Liver (tissue), 9 donors: ENCODE data around the gene ANAPC7. TPM values are rescaled to one million over a fixed set of nuclear protein-coding genes. Genes with fewer than 3 reads are reported as not detected.
"Not testable (repeated sequence)": the region's sequence is repeated elsewhere in the genome, so short reads cannot be mapped to it uniquely, and the experiment has no call there.

ENCODE experiments used
- DNase-seq: peaks from one replicate; pipeline ENCODE4 v3.0.0-alpha.2; 2017; ENCODE audit warnings: low spot score
- H3K27ac ChIP-seq, 2 donors: one replicate each; pipeline ENCODE4 v1.7.0; 2013; ENCODE audit warnings: inconsistent platforms in 2 of 2, low read length in 2 of 2, control low read depth in 1 of 2, low read depth in 1 of 2, mild to moderate bottlenecking in 1 of 2
- H3K27me3 ChIP-seq, 4 donors: one replicate each; pipeline versions ENCODE4 v1.6.1 to v1.7.0; 2013; ENCODE audit warnings: low read length in 3 of 4, inconsistent platforms in 1 of 4, mild to moderate bottlenecking in 1 of 4, moderate library complexity in 1 of 4; ENCODE audit not compliant: control insufficient read depth in 4 of 4, insufficient read depth in 4 of 4
- H3K36me3 ChIP-seq, 4 donors: one replicate each; pipeline versions ENCODE4 v1.6.1 to v1.7.0; 2013; ENCODE audit warnings: low read length in 3 of 4, mild to moderate bottlenecking in 3 of 4, low read depth in 1 of 4, moderate library complexity in 1 of 4; ENCODE audit not compliant: control insufficient read depth in 4 of 4, insufficient read depth in 3 of 4
- H3K4me1 ChIP-seq, 4 donors: one replicate each; pipeline versions ENCODE4 v1.6.1 to v1.7.0; 2013; ENCODE audit warnings: low read length in 3 of 4, mild to moderate bottlenecking in 3 of 4, moderate library complexity in 1 of 4; ENCODE audit not compliant: control insufficient read depth in 4 of 4, insufficient read depth in 4 of 4
- H3K4me3 ChIP-seq, 3 donors: one replicate each; pipeline versions ENCODE4 v1.6.1 to v1.7.0; 2013; ENCODE audit warnings: low read length in 3 of 3, control low read depth in 1 of 3, low read depth in 1 of 3, mild to moderate bottlenecking in 1 of 3
- H3K9ac ChIP-seq, 2 donors: one replicate each; pipeline ENCODE4 v1.7.0; 2013; ENCODE audit warnings: low read length in 2 of 2, mild to moderate bottlenecking in 2 of 2, moderate library complexity in 2 of 2, control low read depth in 1 of 2, low read depth in 1 of 2
- H3K9me3 ChIP-seq, 4 donors: one replicate each; pipeline versions ENCODE4 v1.6.1 to v1.7.0; 2013; ENCODE audit warnings: low read length in 3 of 4; ENCODE audit not compliant: control insufficient read depth in 4 of 4
- FOXA1 ChIP-seq: IDR thresholded peaks from 2 replicates; pipeline ENCODE4 v1.6.1; 2016; ENCODE audit warnings: antibody characterized with exemption
- FOXA2 ChIP-seq: IDR thresholded peaks from 2 replicates; pipeline ENCODE4 v1.6.1; 2016; ENCODE audit warnings: antibody characterized with exemption
- HNF4A ChIP-seq, 2 donors: conservative IDR thresholded peaks; 2 replicates each; pipeline ENCODE4 v1.6.1; 2016; ENCODE audit warnings: antibody characterized with exemption in 2 of 2, mild to moderate bottlenecking in 2 of 2
- JUND ChIP-seq, 2 donors: IDR thresholded peaks; 2 replicates each; pipeline ENCODE4 v1.6.1; 2016; ENCODE audit warnings: antibody characterized with exemption in 2 of 2
- NR2F2 ChIP-seq: IDR thresholded peaks from 2 replicates; pipeline ENCODE4 v1.6.1; 2016; ENCODE audit warnings: antibody characterized with exemption
- RAD21 ChIP-seq, 2 donors: IDR thresholded peaks; 2 replicates each; pipeline ENCODE4 v1.6.1; 2016; ENCODE audit warnings: antibody characterized with exemption in 2 of 2, mild to moderate bottlenecking in 2 of 2
- RXRA ChIP-seq, 2 donors: IDR thresholded peaks; 2 replicates each; pipeline ENCODE4 v1.6.1; 2017 to 2018; ENCODE audit warnings: antibody characterized with exemption in 2 of 2, mild to moderate bottlenecking in 1 of 2
- YY1 ChIP-seq: IDR thresholded peaks from 2 replicates; pipeline ENCODE4 v1.6.1; 2016; ENCODE audit warnings: antibody characterized with exemption, mild to moderate bottlenecking
- WGBS: extraction: QIAGEN DNeasy Blood & Tissue Kit; methylation state at CpG from one replicate; pipeline ENCODE4 v1.1.7; 2013; 5-methylcytosine and 5-hydroxymethylcytosine counted together
- polyA plus RNA-seq, 2 donors: library from polyadenylated mRNA; stranded (reverse) in 1 of 2; unstranded in 1 of 2; fragments of 200-250 nt in 1 of 2; fragments of >200 nt in 1 of 2; fragmentation: Nextera tagmentation in 1 of 2; extraction: Ambion mirVana in 1 of 2; gene quantifications; one replicate each; pipeline versions ENCODE4 v1.2.1 to v1.2.3, GENCODE V29; 2013 to 2015
- total RNA-seq, 2 donors: library from RNA; depleted of rRNA; stranded (reverse); fragments of >200 nt; gene quantifications; one replicate each; pipeline ENCODE4 v1.2.3, GENCODE V29; 2014
- TF ChIP-seq, protein P1 (sequence below): fragments of 150-350 bp; IDR thresholded peaks from 2 replicates; pipeline ENCODE4 v1.5.1; 2017; ENCODE audit warnings: improper control_type of control experiment, low read depth, low read length; ENCODE audit not compliant: missing input control
- TF ChIP-seq, protein P2 (sequence below): IDR thresholded peaks from 2 replicates; pipeline ENCODE4 v1.6.1; 2016; ENCODE audit warnings: antibody characterized with exemption
- TF ChIP-seq, protein P3 (sequence below): IDR thresholded peaks from 2 replicates; pipeline ENCODE4 v1.6.1; 2016; ENCODE audit warnings: antibody characterized with exemption
- TF ChIP-seq, protein P4 (sequence below): IDR thresholded peaks from 2 replicates; pipeline ENCODE4 v1.6.1; 2016; ENCODE audit warnings: antibody characterized with exemption
- TF ChIP-seq, protein P5 (sequence below): IDR thresholded peaks from 2 replicates; pipeline ENCODE4 v1.6.1; 2016; ENCODE audit warnings: antibody characterized with exemption, mild to moderate bottlenecking
- donor health status: healthy.
- donor health status: healthy.
- donor health status: healthy.
- donor health status: healthy.
- donor health status: healthy.

Gene ANAPC7
- total and polyA plus RNA-seq, 4 donors, result 11.4 to 21.1 (median 16.3) TPM

DNA sequence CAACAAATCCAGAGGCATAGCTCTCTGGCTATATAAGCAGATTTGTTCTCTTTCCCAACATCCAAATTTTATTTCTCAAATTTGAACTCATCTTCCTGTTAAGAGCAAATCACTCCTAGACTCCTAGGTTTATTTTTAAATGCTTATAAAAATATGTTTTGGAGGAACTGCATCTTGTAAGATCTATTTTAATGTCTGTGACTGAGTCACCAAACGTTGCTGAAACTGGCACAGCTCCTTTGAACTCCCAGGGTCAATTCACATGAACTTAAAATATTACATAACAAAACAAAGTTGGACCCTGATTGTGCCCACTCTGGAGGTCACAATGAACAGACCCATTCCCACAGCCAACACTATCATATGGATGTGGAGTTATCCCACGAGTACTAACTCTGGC, 23.9 kb downstream of the ANAPC7 start (continued):
- TF ChIP-seq, protein P1, sequence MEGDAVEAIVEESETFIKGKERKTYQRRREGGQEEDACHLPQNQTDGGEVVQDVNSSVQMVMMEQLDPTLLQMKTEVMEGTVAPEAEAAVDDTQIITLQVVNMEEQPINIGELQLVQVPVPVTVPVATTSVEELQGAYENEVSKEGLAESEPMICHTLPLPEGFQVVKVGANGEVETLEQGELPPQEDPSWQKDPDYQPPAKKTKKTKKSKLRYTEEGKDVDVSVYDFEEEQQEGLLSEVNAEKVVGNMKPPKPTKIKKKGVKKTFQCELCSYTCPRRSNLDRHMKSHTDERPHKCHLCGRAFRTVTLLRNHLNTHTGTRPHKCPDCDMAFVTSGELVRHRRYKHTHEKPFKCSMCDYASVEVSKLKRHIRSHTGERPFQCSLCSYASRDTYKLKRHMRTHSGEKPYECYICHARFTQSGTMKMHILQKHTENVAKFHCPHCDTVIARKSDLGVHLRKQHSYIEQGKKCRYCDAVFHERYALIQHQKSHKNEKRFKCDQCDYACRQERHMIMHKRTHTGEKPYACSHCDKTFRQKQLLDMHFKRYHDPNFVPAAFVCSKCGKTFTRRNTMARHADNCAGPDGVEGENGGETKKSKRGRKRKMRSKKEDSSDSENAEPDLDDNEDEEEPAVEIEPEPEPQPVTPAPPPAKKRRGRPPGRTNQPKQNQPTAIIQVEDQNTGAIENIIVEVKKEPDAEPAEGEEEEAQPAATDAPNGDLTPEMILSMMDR, result no peak
- TF ChIP-seq HNF4A (conservative IDR thresholded peaks at IDR 0.05) (no peak), NR2F2 (no peak), RXRA (IDR thresholded peaks at IDR 0.05) (no peak)
- TF ChIP-seq, protein P2, sequence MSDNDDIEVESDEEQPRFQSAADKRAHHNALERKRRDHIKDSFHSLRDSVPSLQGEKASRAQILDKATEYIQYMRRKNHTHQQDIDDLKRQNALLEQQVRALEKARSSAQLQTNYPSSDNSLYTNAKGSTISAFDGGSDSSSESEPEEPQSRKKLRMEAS, result no peak

DNA sequence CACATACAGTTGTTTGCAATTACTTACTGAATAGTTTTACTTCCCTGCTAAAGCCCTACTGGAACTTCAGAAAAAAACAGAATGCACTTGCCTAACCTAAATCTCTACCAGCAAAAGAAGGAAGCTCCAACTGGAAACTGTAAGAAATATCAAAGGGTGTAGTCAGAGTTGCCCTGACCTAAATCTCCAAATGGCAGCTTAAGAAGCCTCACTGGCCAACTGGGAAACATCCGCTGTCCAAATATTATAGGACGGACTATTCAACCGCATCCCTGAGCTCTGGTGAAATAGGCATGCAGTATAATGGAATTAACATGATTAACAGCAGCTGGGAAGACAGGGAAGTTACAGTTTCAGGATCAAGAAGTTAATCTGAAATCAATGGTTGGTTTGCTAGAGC, 24.3 kb downstream of the ANAPC7 start:
- H3K36me3 ChIP-seq, result peaks cover 17 to 56% (median 45%) of the 10 kb centered on the region in 4 donors
- DNase-seq, result no peak
- no peak overlapping the region for H3K4me3 ChIP-seq
- 91% methylated on average over 3 of the region's 3 CpGs for WGBS
- no peaks in the 10 kb centered on the region for H3K4me1 ChIP-seq
- H3K9ac ChIP-seq, result no peak overlapping the region
- H3K9me3 ChIP-seq, result no peaks in the 10 kb centered on the region
- no peaks in the 10 kb centered on the region for H3K27me3 ChIP-seq
- no peak overlapping the region for H3K27ac ChIP-seq
- TF ChIP-seq FOXA1 (no peak), YY1 (no peak), RXRA (IDR thresholded peaks at IDR 0.05) (no peak), FOXA2 (no peak), JUND (IDR thresholded peaks at IDR 0.05) (no peak), HNF4A (conservative IDR thresholded peaks at IDR 0.05) (no peak), RAD21 (IDR thresholded peaks at IDR 0.05) (no peak), NR2F2 (no peak)
- TF ChIP-seq, protein P3, sequence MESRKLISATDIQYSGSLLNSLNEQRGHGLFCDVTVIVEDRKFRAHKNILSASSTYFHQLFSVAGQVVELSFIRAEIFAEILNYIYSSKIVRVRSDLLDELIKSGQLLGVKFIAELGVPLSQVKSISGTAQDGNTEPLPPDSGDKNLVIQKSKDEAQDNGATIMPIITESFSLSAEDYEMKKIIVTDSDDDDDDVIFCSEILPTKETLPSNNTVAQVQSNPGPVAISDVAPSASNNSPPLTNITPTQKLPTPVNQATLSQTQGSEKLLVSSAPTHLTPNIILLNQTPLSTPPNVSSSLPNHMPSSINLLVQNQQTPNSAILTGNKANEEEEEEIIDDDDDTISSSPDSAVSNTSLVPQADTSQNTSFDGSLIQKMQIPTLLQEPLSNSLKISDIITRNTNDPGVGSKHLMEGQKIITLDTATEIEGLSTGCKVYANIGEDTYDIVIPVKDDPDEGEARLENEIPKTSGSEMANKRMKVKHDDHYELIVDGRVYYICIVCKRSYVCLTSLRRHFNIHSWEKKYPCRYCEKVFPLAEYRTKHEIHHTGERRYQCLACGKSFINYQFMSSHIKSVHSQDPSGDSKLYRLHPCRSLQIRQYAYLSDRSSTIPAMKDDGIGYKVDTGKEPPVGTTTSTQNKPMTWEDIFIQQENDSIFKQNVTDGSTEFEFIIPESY, result no peak
- TF ChIP-seq, protein P4, sequence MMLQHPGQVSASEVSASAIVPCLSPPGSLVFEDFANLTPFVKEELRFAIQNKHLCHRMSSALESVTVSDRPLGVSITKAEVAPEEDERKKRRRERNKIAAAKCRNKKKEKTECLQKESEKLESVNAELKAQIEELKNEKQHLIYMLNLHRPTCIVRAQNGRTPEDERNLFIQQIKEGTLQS, result no peak
- TF ChIP-seq, protein P5, sequence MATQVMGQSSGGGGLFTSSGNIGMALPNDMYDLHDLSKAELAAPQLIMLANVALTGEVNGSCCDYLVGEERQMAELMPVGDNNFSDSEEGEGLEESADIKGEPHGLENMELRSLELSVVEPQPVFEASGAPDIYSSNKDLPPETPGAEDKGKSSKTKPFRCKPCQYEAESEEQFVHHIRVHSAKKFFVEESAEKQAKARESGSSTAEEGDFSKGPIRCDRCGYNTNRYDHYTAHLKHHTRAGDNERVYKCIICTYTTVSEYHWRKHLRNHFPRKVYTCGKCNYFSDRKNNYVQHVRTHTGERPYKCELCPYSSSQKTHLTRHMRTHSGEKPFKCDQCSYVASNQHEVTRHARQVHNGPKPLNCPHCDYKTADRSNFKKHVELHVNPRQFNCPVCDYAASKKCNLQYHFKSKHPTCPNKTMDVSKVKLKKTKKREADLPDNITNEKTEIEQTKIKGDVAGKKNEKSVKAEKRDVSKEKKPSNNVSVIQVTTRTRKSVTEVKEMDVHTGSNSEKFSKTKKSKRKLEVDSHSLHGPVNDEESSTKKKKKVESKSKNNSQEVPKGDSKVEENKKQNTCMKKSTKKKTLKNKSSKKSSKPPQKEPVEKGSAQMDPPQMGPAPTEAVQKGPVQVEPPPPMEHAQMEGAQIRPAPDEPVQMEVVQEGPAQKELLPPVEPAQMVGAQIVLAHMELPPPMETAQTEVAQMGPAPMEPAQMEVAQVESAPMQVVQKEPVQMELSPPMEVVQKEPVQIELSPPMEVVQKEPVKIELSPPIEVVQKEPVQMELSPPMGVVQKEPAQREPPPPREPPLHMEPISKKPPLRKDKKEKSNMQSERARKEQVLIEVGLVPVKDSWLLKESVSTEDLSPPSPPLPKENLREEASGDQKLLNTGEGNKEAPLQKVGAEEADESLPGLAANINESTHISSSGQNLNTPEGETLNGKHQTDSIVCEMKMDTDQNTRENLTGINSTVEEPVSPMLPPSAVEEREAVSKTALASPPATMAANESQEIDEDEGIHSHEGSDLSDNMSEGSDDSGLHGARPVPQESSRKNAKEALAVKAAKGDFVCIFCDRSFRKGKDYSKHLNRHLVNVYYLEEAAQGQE, result no peak

DNA sequence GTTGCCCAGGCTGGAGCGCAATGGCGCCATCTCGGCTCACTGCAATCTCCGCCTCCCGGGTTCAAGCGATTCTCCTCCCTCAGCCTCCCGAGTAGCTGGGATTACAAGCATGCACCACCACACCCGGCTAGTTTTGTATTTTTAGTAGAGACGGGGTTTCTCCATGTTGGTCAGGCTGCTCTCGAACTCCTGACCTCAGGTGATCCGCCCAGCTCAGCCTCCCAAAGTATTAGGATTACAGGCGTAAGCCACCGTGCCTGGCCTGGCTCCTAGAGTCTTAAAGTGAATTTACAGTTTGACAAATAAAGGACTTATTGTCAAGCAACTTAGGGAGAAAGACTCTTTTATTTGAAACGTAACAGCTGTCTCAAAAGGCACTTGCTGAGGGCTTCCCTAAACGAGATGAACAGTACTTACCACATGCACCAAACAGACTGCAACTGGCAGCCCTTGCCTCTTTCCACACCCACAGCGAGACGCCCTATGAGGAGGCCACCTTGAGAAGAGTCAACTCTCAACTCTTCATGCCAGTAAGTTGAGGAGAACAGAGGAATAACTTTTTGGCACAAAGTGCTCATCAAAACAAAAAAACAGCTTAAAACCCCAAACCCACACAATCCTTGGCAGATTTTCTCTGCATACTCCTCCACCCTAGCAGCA, 25.2 kb downstream of the ANAPC7 start:
- peaks cover 23 to 65% (median 54%) of the 10 kb centered on the region in 4 donors for H3K36me3 ChIP-seq
- not testable (repeated sequence) for DNase-seq, H3K9me3 ChIP-seq, H3K27me3 ChIP-seq, H3K9ac ChIP-seq, H3K27ac ChIP-seq, H3K4me3 ChIP-seq, H3K4me1 ChIP-seq
- 93% methylated on average over 17 of the region's 17 CpGs for WGBS
